SW 1271 (cell line): ENCODE results near the gene NELL1.
"Not testable (repeated sequence)": the region's sequence is repeated elsewhere in the genome, so short reads cannot be mapped to it uniquely, and the experiment has no call there.

Experiments used
- DNase-seq, 2 experiments: peaks; one replicate each; lab custom pipeline; 2025; lab: John Stamatoyannopoulos, UW

NELL1 gene

DNA sequence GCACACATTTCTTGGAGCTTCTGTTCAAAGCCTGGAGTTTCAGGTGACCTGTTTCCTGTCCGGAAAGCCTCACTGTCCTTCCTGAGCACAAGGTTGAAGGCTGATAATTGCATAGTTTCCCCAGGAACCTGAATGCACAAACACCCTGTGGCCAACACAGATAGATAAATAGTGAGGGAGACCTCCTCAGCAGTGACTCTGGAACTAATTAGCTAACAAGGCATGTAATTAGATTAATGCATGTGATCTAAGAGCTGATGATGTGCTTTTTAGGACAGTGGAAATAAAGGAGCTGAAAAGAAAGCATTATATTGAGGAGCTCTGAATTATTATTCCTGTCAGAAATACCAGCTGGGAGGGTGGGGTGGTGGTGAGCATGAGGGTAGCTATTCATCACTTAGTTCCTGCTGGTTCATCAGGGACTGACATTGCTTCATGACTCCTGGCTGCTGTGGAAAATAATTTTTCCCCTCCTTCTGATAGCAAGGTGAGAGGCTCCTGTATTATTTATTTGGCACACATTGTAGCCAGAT, 101.1 kb downstream of the NELL1 start:
- DNase-seq = no peak

DNA sequence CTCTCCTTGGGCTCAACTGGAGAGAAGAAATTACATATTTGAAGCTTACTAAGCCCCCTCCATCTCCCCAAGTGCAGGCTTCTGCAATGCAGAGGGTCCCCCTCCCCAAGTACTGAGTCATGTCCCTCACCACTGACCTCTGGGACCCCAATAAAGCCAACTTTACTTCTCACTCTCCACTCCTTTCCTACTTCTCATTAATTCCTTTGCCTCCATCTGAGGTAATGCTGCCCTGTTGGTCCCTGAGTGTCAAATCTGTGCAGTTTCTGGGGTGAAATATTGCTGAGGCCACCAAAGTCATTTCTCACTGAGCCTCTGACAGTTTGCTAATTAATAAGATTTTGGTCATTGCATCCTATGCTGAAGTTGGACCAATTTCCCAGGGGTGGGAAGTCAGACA, 101.6 kb downstream of the NELL1 start:
- DNase-seq = no peak

DNA sequence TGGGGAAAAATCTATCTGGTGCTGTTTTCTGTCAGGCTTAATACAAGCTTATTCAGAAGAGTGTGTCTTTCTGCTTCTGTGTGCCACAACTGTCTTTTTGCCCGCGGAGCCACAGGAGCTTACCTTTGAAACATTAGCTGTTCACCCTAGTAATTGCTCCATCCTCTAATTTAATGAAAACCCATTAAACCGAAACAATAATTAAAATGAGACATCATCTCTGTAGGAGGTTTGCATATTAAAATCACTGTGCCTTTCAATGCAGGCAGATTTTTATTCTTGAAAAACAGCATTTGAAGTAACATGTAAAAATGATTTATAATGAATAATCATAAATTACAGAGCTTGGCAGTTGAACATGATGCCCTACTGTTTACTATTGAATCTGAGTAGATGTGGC, 102.3 kb downstream of the NELL1 start:
- DNase-seq = no peak

DNA sequence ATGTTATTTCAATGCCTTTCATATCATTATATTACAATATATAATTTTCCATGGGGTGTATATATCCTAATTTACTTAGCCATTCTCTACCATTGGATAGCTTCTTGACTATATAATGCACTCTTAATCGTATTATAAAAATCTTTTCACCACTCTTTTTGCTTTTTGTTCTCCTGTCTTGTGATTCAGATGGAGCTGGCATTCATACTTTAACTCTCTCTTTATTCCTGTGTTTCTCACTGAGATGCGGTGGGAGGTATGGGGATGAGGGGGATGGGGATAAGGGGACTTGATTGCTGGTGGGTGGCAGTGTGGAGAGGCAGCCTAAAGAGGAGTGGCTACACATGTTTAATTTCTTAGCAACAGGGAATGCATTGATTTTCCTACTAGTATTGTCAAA, 105.9 kb downstream of the NELL1 start:
- no peak for DNase-seq

DNA sequence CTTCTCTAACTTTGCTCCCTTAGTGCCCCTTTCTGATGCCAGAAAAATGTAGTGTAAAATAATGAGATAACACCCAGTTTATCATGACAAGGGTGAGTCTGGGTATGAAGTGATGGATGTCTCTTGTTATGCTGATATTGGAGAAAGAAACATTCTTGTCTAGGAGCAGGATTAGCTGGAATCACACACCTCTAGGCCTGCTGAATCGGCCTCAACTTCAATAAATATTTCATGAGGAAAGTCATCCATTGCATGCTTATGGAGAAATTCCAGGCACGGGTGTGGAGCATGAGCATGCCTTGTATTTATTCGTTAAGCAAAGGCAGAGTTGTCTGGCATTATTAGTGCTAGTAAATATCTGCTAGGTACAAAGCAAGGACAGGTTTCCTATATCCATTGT, 113.4 kb downstream of the NELL1 start:
- no peak for DNase-seq

DNA sequence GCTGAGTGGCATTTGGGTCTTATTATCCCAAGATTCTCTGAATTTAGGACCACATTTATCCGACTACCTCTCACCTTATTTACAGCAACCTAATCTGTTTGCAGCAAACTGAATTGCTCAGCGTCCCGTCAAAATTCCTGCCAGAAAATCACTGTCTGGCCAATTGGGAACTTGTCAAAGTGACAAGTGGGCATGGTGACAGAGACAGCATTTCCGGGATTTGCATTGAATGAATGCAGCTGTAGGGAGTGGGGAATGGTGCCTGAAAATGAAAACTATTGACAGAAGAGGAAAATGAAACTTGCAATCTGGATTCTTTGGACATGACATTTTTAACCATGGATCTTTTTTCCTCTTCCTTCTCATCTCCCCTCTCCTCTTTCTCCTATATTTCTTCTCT, 113.8 kb downstream of the NELL1 start:
- DNase-seq = no peak

DNA sequence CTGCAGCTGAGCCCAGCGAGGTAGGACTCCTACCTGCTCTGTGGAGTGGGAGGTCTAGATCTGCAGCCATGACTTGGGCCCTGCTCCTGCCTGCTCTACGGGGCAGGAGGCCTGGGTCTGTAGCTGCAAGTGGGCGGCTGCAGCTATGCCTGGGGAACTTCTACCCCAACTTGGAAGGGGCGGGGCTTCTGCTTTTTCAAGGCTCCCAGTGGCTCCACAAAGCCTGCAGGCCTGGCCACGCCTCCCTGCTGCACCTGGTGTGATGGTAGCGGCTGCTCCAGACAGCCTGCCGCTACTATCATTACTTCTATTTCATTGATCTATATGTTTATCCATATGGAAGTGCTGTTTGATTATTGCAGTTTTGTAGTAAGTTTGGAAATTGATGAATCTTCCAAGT, 121.2 kb downstream of the NELL1 start:
- no peak for DNase-seq

DNA sequence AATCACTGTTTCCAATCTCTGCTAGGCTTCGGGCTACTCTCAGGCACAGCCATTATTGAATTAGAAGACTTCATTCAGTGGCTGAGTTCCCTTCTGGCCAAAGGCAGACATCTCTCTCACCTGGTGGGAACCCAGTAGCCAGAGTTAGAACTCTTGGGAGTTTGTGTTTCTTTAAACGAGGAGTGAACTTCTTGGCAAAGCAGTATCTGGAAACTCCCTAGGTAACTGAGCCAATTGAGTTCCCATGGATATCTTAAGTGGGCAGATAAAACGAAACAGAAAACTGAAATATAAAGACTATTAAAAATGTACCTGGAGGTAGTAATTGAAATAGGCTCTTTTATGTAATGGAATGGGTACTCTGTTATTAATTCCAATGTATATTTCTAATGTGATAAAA, 125.6 kb downstream of the NELL1 start:
- no peak for DNase-seq

DNA sequence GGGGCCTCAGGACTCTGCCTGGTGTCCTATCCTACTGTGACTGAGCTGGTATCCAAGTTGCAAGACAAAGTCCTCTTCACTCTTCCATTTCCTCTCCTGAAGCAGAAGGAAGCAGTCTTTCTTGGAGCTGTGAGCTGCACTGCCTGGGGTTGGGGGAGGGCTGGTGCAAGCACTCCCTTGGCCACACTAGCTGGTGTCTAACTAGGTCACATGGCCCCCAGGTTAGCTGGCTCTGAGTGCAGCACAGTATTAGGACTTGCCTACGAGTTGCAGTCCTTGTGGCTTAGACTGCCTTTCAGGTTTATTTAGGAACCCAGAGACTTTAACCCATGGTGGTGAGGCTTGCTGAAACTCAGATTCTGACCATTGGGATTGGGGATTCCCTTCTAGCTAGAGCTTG, 138.9 kb downstream of the NELL1 start:
- no peak for DNase-seq

DNA sequence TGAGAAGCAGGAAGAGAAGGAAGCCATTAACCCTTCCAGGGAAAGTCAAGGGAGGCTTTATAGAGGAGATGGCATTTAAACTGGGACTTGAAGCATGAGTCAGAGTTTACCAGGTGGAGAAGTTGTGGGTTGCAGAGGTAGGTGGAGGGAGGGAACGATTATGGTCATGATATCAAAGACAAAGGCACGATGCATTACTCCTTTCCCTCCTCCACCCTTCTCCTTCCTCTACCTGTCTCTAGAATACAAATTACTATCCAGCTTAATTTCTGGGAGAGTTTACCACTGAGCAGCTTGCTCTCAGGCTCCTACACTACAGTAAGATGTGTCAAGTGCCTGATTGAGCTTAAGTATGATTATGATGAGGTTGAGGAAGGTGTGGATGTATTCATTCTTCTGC, 151.7 kb downstream of the NELL1 start:
- no peak for DNase-seq

DNA sequence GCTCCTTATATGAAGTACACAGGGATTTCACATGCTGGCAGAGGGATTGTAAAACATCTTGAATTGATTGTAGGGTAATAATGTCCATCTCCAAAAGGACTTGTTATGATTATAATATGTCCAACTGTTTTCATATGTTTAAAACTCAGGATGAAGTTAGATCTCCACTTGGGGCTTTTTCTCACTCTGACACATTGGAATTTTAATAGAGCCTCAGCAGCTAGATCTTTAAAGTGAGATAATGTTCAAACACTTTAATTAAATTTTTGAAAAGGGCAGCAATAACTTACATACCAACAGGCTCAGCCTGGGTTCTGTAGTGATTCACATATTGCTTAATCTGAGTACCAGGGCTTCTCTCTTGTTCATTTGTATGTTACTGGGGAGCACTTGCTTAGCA, 152.1 kb downstream of the NELL1 start:
- DNase-seq = no peak

DNA sequence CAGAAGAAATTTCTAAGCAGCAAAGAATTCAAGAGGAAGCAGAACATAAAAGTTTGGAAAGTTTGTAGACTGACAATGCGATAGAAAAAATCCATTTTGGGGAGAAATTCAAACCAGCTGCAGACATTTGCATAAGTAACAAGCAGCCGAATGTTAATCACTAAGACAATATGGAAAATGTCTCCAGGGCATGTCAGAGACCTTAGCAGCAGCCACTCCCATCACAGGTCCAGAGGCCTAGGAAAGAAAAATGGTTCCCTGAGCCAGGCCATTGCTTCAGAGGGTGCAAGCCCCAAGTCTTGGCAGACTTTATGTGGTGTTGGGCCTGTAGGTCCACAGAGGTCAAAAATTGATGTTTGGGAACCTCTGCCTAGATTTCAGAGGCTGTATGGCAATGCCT, 155.4 kb downstream of the NELL1 start:
- no peak for DNase-seq

DNA sequence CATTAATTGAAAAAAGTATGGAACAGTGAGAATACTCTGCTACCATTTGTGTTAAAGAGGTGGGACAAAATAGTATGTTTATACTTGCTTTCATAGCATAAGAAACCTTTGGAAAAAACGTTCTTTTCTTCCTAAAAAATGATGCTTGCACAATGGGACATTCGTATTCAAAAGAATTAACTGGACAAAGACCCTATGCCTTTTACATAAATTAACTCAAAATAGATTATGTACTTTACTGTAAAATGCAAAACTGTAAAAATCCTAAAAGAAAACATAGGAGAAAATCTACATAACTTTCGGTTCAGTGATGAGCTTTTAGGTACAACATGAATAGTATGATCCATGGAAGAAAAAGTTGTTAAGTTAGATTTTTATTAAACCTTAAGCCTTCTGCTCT, 166.2 kb downstream of the NELL1 start:
- no peak for DNase-seq

DNA sequence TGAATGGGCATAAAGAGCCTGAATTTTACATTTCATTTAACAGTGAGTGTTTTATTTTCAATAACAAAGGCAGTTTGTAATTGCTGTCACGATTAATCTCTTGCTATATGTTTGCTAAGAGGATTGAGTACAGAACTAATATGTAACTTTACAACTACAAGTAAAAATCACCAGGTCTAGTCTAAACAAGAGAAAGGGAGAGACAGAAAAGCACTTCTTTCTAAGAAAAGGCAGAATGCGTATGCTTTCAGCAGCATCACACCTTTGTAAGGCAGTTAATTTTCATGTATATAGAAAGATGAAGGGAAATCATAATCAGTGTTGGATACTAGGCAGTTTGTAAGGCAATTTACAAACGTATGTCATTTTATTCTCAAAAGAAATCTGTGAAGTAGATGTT, 169.8 kb downstream of the NELL1 start:
- DNase-seq = no peak

DNA sequence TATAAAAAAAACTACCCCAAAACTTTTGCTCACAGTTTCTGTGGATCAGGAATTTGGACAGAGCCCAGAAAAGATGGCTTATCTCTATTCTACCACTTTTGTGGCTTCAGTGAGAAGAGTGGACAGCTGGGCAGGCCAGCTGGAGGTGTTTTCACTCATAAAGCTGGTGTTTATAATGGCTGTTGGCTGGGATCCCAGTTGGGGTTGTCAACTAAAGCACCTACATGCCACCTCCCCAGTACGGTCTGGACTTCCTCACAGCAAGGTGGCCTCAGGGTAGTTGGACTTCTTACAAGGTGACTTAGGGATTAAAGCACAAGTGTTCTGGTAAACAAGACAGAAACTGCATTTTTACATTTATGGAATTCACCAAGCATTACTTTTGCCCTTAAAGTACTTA, 171.0 kb downstream of the NELL1 start:
- no peak for DNase-seq

DNA sequence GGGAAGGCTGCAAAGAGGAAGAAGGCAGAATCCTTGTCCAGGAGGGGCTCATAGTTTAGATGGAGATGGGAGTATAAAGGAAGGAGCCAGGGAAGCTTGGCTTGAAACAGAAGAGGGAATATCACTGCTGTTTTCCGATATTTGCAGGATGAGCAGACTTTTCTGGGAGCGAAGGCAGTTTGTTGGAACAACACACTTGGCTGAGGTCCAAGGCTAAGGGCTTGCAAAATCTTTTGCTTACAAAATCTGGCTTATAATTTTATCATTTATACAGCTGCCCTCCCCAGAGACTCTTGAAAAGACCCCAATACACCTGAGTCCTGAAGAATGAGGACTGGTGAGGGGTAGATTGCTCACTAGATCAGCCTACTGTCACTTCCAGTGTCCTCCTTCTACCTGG, 174.8 kb downstream of the NELL1 start:
- DNase-seq = no peak

DNA sequence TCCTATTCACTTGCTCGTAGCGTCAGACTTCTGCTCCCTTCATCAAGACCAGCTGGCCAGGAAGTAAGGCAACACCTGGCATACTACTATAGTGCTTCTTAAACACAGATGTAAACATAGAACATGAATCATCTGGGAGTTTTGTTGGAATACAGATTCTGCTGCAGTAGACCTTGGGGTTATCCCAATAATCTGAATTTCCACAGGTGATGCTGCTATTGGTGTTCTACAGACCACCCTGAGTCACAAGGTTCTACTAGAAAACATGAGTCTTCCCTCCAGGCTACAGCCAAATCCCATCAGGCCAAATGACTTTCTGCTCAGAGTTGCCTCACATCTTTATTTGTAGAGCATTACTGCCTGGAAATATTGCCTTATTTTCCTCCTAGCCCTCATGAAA, 175.2 kb downstream of the NELL1 start:
- no peak for DNase-seq

DNA sequence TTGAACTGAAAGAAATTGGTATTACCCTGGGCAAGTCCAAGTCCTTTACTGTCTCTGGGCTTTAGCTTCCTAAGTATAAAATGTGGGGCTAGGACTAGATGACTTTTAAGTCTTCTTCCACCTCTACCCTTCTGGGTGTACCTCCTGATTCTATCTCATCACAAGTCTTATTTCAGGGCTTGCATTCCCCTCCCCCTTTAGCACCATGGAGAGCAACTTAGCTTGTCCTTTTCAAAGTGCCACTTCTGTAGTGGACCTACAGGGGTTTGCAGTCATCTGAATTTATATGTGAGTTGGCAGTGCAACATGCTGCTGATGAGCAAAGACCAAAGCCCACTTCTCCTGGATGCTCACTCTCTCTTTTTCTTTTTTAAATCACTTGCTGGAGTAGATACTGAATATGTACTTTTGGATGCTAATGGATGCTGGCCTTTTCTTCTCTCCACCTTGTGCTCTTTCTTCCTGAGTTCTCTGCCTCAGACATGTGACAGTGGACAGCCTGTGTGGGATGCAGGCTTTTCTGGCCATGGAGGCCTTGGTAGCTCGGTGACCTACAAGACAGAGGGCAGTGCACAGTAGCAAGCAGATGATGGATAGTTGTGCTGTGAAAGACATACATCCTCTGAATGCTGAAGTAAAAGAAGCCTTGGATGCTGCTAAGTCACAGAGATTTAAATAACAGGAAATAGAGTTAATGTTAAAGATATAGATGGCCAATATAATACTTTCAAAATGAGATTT, 185.0 kb downstream of the NELL1 start:
- no peak for DNase-seq

DNA sequence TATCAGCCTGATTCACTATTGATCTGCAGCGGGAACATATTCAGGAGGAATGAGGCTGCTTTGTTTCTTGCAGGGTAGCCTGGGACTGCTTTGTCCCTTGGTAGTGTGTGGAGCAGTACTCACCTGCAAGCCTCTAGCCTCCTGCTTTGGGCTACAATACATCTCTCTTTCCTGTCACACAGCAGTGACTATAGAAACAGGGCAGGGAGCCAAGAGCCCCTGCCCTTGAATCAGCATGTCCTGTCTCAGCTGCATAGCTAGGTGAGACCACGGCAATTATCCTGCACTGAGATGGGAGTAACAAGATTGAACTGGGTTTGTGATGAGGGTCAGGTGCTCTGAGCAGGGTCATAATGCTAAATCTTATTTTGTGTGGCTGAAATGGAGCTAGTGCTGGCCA, 191.9 kb downstream of the NELL1 start:
- no peak for DNase-seq

DNA sequence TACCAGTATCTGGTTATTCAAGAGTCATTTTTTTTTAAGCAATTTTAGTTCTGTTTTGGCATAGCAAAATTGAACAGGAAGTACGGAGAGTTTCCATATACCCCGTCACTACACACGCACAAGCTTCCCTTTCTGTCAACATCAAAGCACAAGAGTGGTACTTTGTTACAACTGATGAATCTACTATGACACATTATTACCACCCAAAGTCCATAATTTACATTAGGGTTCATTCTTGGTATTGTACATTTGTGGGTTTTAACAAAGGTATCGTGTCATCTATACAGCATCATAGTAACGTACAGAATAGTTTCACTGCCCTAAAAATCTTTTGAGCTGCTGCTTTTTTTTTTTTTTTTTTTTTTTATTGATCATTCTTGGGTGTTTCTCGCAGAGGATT, 192.9 kb downstream of the NELL1 start:
- not testable (repeated sequence) for DNase-seq

DNA sequence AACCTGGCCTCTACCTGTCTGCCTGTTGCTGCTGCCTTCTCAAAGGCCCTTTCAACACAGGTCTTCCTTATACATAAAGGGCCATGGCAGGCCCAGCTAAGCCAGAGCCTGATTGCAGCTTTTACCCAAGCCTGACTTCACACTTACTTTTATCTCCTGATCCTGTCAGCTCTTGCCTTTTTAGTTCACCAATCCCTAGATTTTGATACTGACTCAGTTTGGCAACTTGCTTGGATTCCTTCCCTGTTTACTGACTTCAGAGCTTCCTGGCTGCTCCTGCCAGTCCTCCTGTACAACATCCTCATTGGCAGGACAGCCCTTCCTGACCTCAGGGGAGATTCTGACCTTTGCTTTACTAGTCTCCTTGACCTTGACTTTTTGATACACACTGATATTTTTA, 195.2 kb downstream of the NELL1 start:
- DNase-seq = no peak

DNA sequence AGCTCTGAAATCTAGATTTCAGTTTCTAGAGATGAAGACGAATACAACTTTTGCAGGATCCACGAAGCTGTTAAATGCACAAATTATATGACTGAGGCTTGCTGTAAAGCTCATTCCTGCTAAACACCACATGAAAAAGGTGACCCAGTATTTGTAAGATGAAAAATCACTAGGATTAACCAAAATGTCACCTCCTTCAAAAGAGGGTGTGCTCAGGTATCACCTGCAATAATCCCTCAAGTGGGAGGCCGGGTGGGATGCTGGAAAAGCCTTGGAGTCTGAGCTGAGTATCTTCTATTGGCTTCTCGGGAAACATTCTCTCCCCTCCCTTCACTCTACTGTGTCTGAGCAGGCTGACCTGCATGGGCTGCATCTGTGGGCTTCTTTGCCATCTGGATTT, 195.8 kb downstream of the NELL1 start:
- DNase-seq = no peak

DNA sequence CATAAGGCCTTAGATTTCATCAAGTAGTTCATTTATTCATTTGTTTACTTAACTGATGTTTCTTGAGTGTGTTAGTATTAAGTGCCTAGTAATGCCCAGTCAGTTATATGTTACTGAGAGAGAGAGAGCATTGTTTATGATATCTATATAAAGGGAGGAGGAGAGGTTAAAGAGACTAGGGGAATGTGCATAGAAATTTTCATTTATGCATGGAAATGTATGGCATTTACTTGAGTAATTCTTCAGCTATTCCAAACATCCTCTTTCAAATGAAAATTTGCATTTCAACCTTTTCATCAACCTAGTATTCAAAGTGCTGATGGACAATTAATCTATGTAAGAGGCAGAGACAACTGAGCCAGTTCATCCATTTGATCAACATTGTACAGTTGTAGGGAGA, 199.7 kb downstream of the NELL1 start:
- no peak for DNase-seq

DNA sequence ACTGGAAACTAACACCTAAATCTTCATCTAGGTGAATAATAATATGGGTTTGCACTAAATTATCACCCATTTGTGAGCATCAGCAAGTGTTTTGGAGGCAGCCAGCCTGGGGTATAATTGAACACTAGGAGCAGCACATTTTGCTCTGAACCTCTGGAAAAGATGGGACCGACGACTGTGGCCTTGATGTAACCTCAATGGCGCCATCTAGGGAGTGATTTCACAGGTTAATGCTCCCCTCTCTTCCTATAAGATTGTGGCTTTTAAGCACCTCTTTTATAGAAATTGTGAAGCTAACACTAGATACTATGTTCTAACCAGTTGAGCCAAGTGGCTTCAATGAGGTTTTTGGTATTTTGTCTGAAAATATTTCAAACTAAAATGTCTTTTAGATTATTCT, 203.7 kb downstream of the NELL1 start:
- DNase-seq = peak in 1 of 2 experiments; percentile 28
